K562 (cell line): ENCODE data around the gene NMUR1. TPM values are rescaled to one million over a fixed set of nuclear protein-coding genes. Genes with fewer than 3 reads are reported as not detected.

Source experiments
- AFF4 ChIP-seq: sonication (generic); formaldehyde crosslinking; IDR thresholded peaks from 2 replicates; pipeline ENCODE4 v1.8.0; 2023; ENCODE audit warnings: mild to moderate bottlenecking, missing genetic modification reagents
- CSDE1 ChIP-seq, 2 experiments: fragments of 450-650 bp; IDR thresholded peaks; 2 replicates each; pipeline ENCODE4 v1.6.1; 2016; ENCODE audit warnings: mild to moderate bottlenecking in 1 of 2
- KDM5B ChIP-seq: fragments of 200-600 bp; sonication (generic); IDR thresholded peaks from 2 replicates; pipeline ENCODE4 v1.6.1; 2012; ENCODE audit warnings: low read depth, mild to moderate bottlenecking, moderate library complexity, low read length, control low read depth, inconsistent platforms; ENCODE audit not compliant: insufficient replicate concordance
- NFYB ChIP-seq: IDR thresholded peaks from 2 replicates; pipeline ENCODE4 v1.6.1; 2011; ENCODE audit warnings: mild to moderate bottlenecking, moderate library complexity; ENCODE audit not compliant: insufficient read length; ENCODE audit errors: extremely low read depth
- NRF1 ChIP-seq, 2 experiments: fragments of 450-650 bp; IDR thresholded peaks in 1 of 2; conservative IDR thresholded peaks in 1 of 2; 2 replicates each; pipeline ENCODE4 v1.6.1; 2014; ENCODE audit warnings: mild to moderate bottlenecking in 2 of 2
- PML ChIP-seq: IDR thresholded peaks from 2 replicates; pipeline ENCODE4 v1.6.1; 2012; ENCODE audit warnings: low read length, inconsistent platforms
- SAP30 ChIP-seq: fragments of 200-600 bp; sonication (generic); IDR thresholded peaks from 2 replicates; pipeline ENCODE4 v1.6.1; 2012; ENCODE audit warnings: borderline replicate concordance, low read depth, mild to moderate bottlenecking, moderate library complexity, low read length, control low read depth, inconsistent platforms; ENCODE audit not compliant: insufficient read depth, poor library complexity, severe bottlenecking
- TAF1 ChIP-seq: IDR thresholded peaks from 2 replicates; pipeline ENCODE4 v1.6.1; 2011; ENCODE audit warnings: mild to moderate bottlenecking, low read length, moderate library complexity; ENCODE audit not compliant: insufficient read depth, control insufficient read depth, severe bottlenecking; ENCODE audit errors: extremely low read depth
- TCF7L2 ChIP-seq: fragments of 150-350 bp; IDR thresholded peaks from 2 replicates; pipeline ENCODE4 v1.6.1; 2016; ENCODE audit warnings: low read depth, mild to moderate bottlenecking, low read length, moderate library complexity
- TEAD4 ChIP-seq, 2 experiments: sonication (generic) in 1 of 2; formaldehyde crosslinking in 1 of 2; IDR thresholded peaks; 2 replicates each; pipeline versions ENCODE4 v1.6.1 to v1.8.0; 2012 to 2022; ENCODE audit warnings: borderline replicate concordance in 1 of 2, inconsistent platforms in 1 of 2, low read length in 1 of 2, mild to moderate bottlenecking in 1 of 2, missing genetic modification reagents in 1 of 2
- ZBTB2 ChIP-seq: fragments of 450-650 bp; IDR thresholded peaks from 2 replicates; pipeline ENCODE4 v1.6.1; 2016; ENCODE audit warnings: antibody characterized with exemption
- ZBTB7A ChIP-seq: IDR thresholded peaks from 2 replicates; pipeline ENCODE4 v1.6.1; 2011; ENCODE audit warnings: low read depth, mild to moderate bottlenecking, low read length, moderate library complexity, borderline replicate concordance; ENCODE audit not compliant: control insufficient read depth
- polyA plus RNA-seq, 8 experiments: library from polyadenylated mRNA; depleted of rRNA in 4 of 8; stranded (reverse) in 5 of 8; unstranded in 3 of 8; fragments of >200 nt; fragmentation: Nextera tagmentation in 2 of 8; fragmentation: Illumina TruSeq in 1 of 8; extraction: Ambion mirVana in 2 of 8; extraction: Trizol in 1 of 8; gene quantifications; 2 replicates each; pipeline versions ENCODE4 v1.2.1 to v1.2.3, GENCODE V29; 2011 to 2014; ENCODE audit warnings: inconsistent platforms in 1 of 8, missing spikeins in 1 of 8
- total RNA-seq, 7 experiments: library from RNA; depleted of rRNA in 6 of 7; stranded (reverse); fragments of >200 nt in 6 of 7; fragmentation: Illumina TruSeq in 2 of 7; extraction: Trizol in 2 of 7; gene quantifications; 2 replicates each; pipeline versions ENCODE4 v1.2.1 to v1.2.3, GENCODE V29; 2011 to 2021; ENCODE audit warnings: low replicate concordance in 1 of 7
- TF ChIP-seq, protein P1 (sequence below): sonication (generic); formaldehyde crosslinking; IDR thresholded peaks from 2 replicates; pipeline ENCODE4 v1.9.0; 2022; ENCODE audit warnings: mild to moderate bottlenecking, missing genetic modification reagents
- TF ChIP-seq, protein P2 (sequence below): sonication (generic); formaldehyde crosslinking; IDR thresholded peaks from 2 replicates; pipeline ENCODE4 v1.8.1; 2023; ENCODE audit warnings: mild to moderate bottlenecking, missing genetic modification reagents

The NMUR1 gene
- total and polyA plus RNA-seq, 9 of the 15 experiments (the other 6 are each of a cell fraction or from before 2014, with no cell fraction given) = 0.01 to 0.27 (median 0.15) TPM

GRCh38 chr2:231514225-231514950, 15.9 kb downstream of the NMUR1 start (continued):
- TF ChIP-seq TEAD4 (IDR thresholded peaks at IDR 0.05; ENCODE audit: low read length) (peak; percentile 4), TEAD4 (CRISPR knock-in tag; IDR thresholded peaks at IDR 0.05; ENCODE audit: borderline replicate concordance) (no peak), NFYB (peak; percentile 54), ZBTB7A (peak; percentile 68), AFF4 (CRISPR knock-in tag) (peak; percentile 41; the same call in 1 of the 2 replicates), NRF1 (conservative IDR thresholded peaks at IDR 0.05 in 1 of 2, IDR thresholded peaks at IDR 0.05 in 1 of 2) (peak; percentile 94 to 95), KDM5B (peak; percentile 87), PML (peak; percentile 54; the same call in 1 of the 2 replicates), SAP30 (peak; percentile 28), ZBTB2 (peak; percentile 74), TCF7L2 (no peak), CSDE1 (IDR thresholded peaks at IDR 0.05) (peak in 1 of 2 experiments; percentile 39; a peak in 1 of 4 replicates), TAF1 (peak; percentile 57)
- TF ChIP-seq, protein P1, sequence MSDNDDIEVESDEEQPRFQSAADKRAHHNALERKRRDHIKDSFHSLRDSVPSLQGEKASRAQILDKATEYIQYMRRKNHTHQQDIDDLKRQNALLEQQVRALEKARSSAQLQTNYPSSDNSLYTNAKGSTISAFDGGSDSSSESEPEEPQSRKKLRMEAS (CRISPR knock-in tag) = peak; percentile 64
- TF ChIP-seq, protein P2, sequence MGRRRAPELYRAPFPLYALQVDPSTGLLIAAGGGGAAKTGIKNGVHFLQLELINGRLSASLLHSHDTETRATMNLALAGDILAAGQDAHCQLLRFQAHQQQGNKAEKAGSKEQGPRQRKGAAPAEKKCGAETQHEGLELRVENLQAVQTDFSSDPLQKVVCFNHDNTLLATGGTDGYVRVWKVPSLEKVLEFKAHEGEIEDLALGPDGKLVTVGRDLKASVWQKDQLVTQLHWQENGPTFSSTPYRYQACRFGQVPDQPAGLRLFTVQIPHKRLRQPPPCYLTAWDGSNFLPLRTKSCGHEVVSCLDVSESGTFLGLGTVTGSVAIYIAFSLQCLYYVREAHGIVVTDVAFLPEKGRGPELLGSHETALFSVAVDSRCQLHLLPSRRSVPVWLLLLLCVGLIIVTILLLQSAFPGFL (CRISPR knock-in tag) = no peak
